H9 (cell line): ENCODE measurements around the gene TET3. TPM values are rescaled to one million over a fixed set of nuclear protein-coding genes. Genes with fewer than 3 reads are reported as not detected.

Experiments
- DNase-seq: peaks from one replicate; pipeline ENCODE4 v3.0.0-alpha.2; 2017
- H2AFZ ChIP-seq: one replicate; pipeline ENCODE4 v1.6.1; 2013; ENCODE audit warnings: mild to moderate bottlenecking, low read length, control low read depth, moderate library complexity
- H2AK5ac ChIP-seq: 2 replicates; pipeline ENCODE4 v1.6.1; 2013; ENCODE audit warnings: low read length, control low read depth, mixed read lengths; ENCODE audit not compliant: insufficient read length
- H2BK120ac ChIP-seq: one replicate; pipeline ENCODE4 v1.6.1; 2013; ENCODE audit warnings: low read depth, mild to moderate bottlenecking, low read length, control low read depth, inconsistent platforms; ENCODE audit not compliant: poor library complexity, severe bottlenecking
- H2BK12ac ChIP-seq: 2 replicates; pipeline ENCODE4 v1.6.1; 2013; ENCODE audit warnings: low read length, control low read depth, mixed read lengths, low read depth; ENCODE audit not compliant: insufficient read length
- H2BK15ac ChIP-seq: 2 replicates; pipeline ENCODE4 v1.6.1; 2013; ENCODE audit warnings: low read depth, low read length, control low read depth
- H2BK20ac ChIP-seq: one replicate; pipeline ENCODE4 v1.6.1; 2013; ENCODE audit warnings: low read depth, mild to moderate bottlenecking, low read length, control low read depth, inconsistent platforms; ENCODE audit not compliant: poor library complexity, severe bottlenecking
- H2BK5ac ChIP-seq: 2 replicates; pipeline ENCODE4 v1.6.1; 2013; ENCODE audit warnings: low read length, control low read depth, mixed read lengths; ENCODE audit not compliant: insufficient read length
- H3K14ac ChIP-seq: 2 replicates; pipeline ENCODE4 v1.6.1; 2013; ENCODE audit warnings: low read length, control low read depth; ENCODE audit not compliant: insufficient read depth
- H3K18ac ChIP-seq: 2 replicates; pipeline ENCODE4 v1.6.1; 2013; ENCODE audit warnings: low read depth, mild to moderate bottlenecking, mixed read lengths, low read length, control low read depth; ENCODE audit not compliant: insufficient read length
- H3K23ac ChIP-seq: 2 replicates; pipeline ENCODE4 v1.6.1; 2013; ENCODE audit warnings: low read length, control low read depth, mixed read lengths, low read depth; ENCODE audit not compliant: insufficient read length
- H3K23me2 ChIP-seq: 2 replicates; pipeline ENCODE4 v1.6.1; 2013; ENCODE audit warnings: low read depth, mild to moderate bottlenecking, mixed read lengths, low read length, control low read depth; ENCODE audit not compliant: insufficient read length, poor library complexity, severe bottlenecking
- H3K27ac ChIP-seq: 2 replicates; pipeline ENCODE4 v1.5.1; 2013; ENCODE audit warnings: low read length, control low read depth, mixed read lengths, low read depth; ENCODE audit not compliant: insufficient read length
- H3K27me3 ChIP-seq: 2 replicates; pipeline ENCODE4 v1.6.1; 2013; ENCODE audit warnings: low read length, control low read depth, inconsistent platforms; ENCODE audit not compliant: insufficient read depth
- H3K4ac ChIP-seq: 2 replicates; pipeline ENCODE4 v1.6.1; 2013; ENCODE audit warnings: low read depth, mild to moderate bottlenecking, control low read depth, inconsistent platforms, low read length, moderate library complexity
- H3K4me1 ChIP-seq: 2 replicates; pipeline ENCODE4 v1.6.1; 2013; ENCODE audit warnings: low read length, control low read depth, inconsistent platforms; ENCODE audit not compliant: insufficient read depth
- H3K4me2 ChIP-seq: 2 replicates; pipeline ENCODE4 v1.6.1; 2013; ENCODE audit warnings: low read length, control low read depth, mixed read lengths; ENCODE audit not compliant: insufficient read length, insufficient read depth
- H3K56ac ChIP-seq: 2 replicates; pipeline ENCODE4 v1.6.1; 2013; ENCODE audit warnings: low read depth, mild to moderate bottlenecking, mixed read lengths, low read length, control low read depth; ENCODE audit not compliant: insufficient read length
- H3K79me1 ChIP-seq: 2 replicates; pipeline ENCODE4 v1.6.1; 2013; ENCODE audit warnings: low read depth, mild to moderate bottlenecking, moderate library complexity, low read length, control low read depth, inconsistent platforms; ENCODE audit not compliant: insufficient read depth, poor library complexity, severe bottlenecking
- H3K79me2 ChIP-seq: 2 replicates; pipeline ENCODE4 v1.6.1; 2013; ENCODE audit warnings: low read length, control low read depth, inconsistent platforms; ENCODE audit not compliant: insufficient read depth
- H3K9ac ChIP-seq: 2 replicates; pipeline ENCODE4 v1.6.1; 2013; ENCODE audit warnings: low read length, control low read depth, mixed read lengths; ENCODE audit not compliant: insufficient read length; ENCODE audit errors: extremely low read depth
- H3K9me3 ChIP-seq: one replicate; pipeline ENCODE4 v1.6.1; 2013; ENCODE audit warnings: low read depth, low read length, inconsistent platforms; ENCODE audit not compliant: control insufficient read depth
- H3T11ph ChIP-seq: one replicate; pipeline ENCODE4 v1.6.1; 2013; ENCODE audit warnings: mild to moderate bottlenecking, low read length, control low read depth, inconsistent platforms
- H4K20me1 ChIP-seq: one replicate; pipeline ENCODE4 v1.6.1; 2013; ENCODE audit not compliant: control insufficient read depth, insufficient read length, insufficient read depth
- H4K5ac ChIP-seq: 2 replicates; pipeline ENCODE4 v1.6.1; 2013; ENCODE audit warnings: low read depth, mild to moderate bottlenecking, mixed read lengths, low read length, control low read depth; ENCODE audit not compliant: insufficient read length
- H4K8ac ChIP-seq: replicated peaks from 2 replicates; pipeline ENCODE4 v1.6.1; 2013; ENCODE audit warnings: low read length, control low read depth, mixed read lengths, low read depth; ENCODE audit not compliant: insufficient read length
- H4K91ac ChIP-seq: 2 replicates; pipeline ENCODE4 v1.6.1; 2013; ENCODE audit warnings: low read depth, mild to moderate bottlenecking, moderate library complexity, mixed read lengths, low read length, control low read depth; ENCODE audit not compliant: insufficient read length
- H3K27ac Mint-ChIP-seq, 3 experiments: 2 replicates in 2 of 3; 3 replicates in 1 of 3; pipeline ENCODE4 v1.8.0; 2020 to 2021; ENCODE audit warnings: mixed read lengths in 3 of 3, mild to moderate bottlenecking in 1 of 3, moderate library complexity in 1 of 3
- H3K27me3 Mint-ChIP-seq: 2 replicates; pipeline ENCODE4 v1.8.0; 2021; ENCODE audit warnings: low read depth, mild to moderate bottlenecking, moderate library complexity, mixed read lengths
- H3K36me3 Mint-ChIP-seq, 3 experiments: 2 replicates in 2 of 3; 3 replicates in 1 of 3; pipeline ENCODE4 v1.8.0; 2020 to 2021; ENCODE audit warnings: low read depth in 3 of 3, mixed read lengths in 3 of 3; ENCODE audit not compliant: insufficient read depth in 1 of 3
- H3K4me1 Mint-ChIP-seq, 2 experiments: 2 replicates each; pipeline ENCODE4 v1.8.0; 2020; ENCODE audit warnings: mixed read lengths in 2 of 2
- H3K4me3 Mint-ChIP-seq, 2 experiments: 2 replicates in 1 of 2; 3 replicates in 1 of 2; pipeline ENCODE4 v1.8.0; 2020 to 2021; ENCODE audit warnings: mild to moderate bottlenecking in 2 of 2, mixed read lengths in 2 of 2, moderate library complexity in 1 of 2
- H3K9me3 Mint-ChIP-seq, 2 experiments: 2 replicates in 1 of 2; 3 replicates in 1 of 2; pipeline ENCODE4 v1.8.0; 2020; ENCODE audit warnings: mild to moderate bottlenecking in 2 of 2, mixed read lengths in 2 of 2, moderate library complexity in 1 of 2
- CTCF ChIP-seq: fragments of 200-600 bp; sonication (generic); conservative IDR thresholded peaks from 3 replicates; pipeline ENCODE4 v1.8.0; 2021; ENCODE audit warnings: antibody characterized with exemption, mild to moderate bottlenecking
- WGBS: extraction: QIAGEN DNeasy Blood & Tissue Kit; methylation state at CpG from one replicate; pipeline ENCODE4 v1.1.7; 2013; ENCODE audit warnings: missing lambda C conversion rate, low lambda C conversion rate, mixed read lengths; ENCODE audit not compliant: insufficient read length; ENCODE audit errors: extremely low coverage; 5-methylcytosine and 5-hydroxymethylcytosine counted together
- total RNA-seq: library from RNA; stranded (reverse); gene quantifications from 2 replicates; pipeline ENCODE4 v1.2.1, GENCODE V29; 2021

TET3 gene
- total RNA-seq, 1 experiment from 2014 or later: 24.7 TPM

GRCh38 chr2:73944714-73945113, 40.0 kb upstream of the TET3 start:
- H3K4me1 ChIP-seq: no peaks in the 10 kb centered on the region
- H3K23ac ChIP-seq: no peak overlapping the region
- no peaks in the 10 kb centered on the region for H3K9me3 ChIP-seq
- no peak overlapping the region for H2AK5ac ChIP-seq
- peak overlapping the region in 1 of 3 experiments; percentile 16; a peak in 3 of 7 replicates for H3K27ac Mint-ChIP-seq
- no peak overlapping the region for H2AFZ ChIP-seq
- H3T11ph ChIP-seq: no peak overlapping the region
- no peak overlapping the region for H3K27ac ChIP-seq
- no peak overlapping the region for H4K8ac ChIP-seq
- no peak overlapping the region for H3K4me2 ChIP-seq
- H3K79me1 ChIP-seq: peaks cover 12% of the 10 kb centered on the region
- WGBS: no CpG with 5 or more reads among the region's 4 CpGs
- H2BK120ac ChIP-seq: no peak overlapping the region
- no peak overlapping the region for H3K4ac ChIP-seq
- no peak overlapping the region for H3K9ac ChIP-seq
- H3K79me2 ChIP-seq: peaks cover 2% of the 10 kb centered on the region; the same call in 1 of the 2 replicates
- H3K36me3 Mint-ChIP-seq: peaks cover 9 to 53% (median 47%) of the 10 kb centered on the region in 3 experiments; a peak in 6 of 7 replicates
- H3K27me3 ChIP-seq: no peaks in the 10 kb centered on the region
- no peak overlapping the region for H4K91ac ChIP-seq
- no peaks in the 10 kb centered on the region for H3K23me2 ChIP-seq
- no peak overlapping the region for H2BK20ac ChIP-seq
- no peak overlapping the region for H2BK15ac ChIP-seq
- peaks cover 0 to under 1% of the 10 kb centered on the region in 2 experiments; a peak in 1 of 4 replicates for H3K4me1 Mint-ChIP-seq
- H3K56ac ChIP-seq: no peak overlapping the region
- no peak overlapping the region for H3K14ac ChIP-seq
- no peaks in the 10 kb centered on the region for H4K20me1 ChIP-seq
- no peak overlapping the region for H3K18ac ChIP-seq
- H4K5ac ChIP-seq: no peak overlapping the region
- no peak for DNase-seq
- no peaks in the 10 kb centered on the region for H3K9me3 Mint-ChIP-seq
- no peaks in the 10 kb centered on the region for H3K27me3 Mint-ChIP-seq
- H2BK12ac ChIP-seq: no peak overlapping the region
- no peak for TF ChIP-seq CTCF
- H3K4me3 Mint-ChIP-seq: no peak overlapping the region
- H2BK5ac ChIP-seq: no peak overlapping the region
